CD4-positive, CD25-positive, alpha-beta regulatory T cell (primary cell): ENCODE measurements around the gene APOC4. TPM values are rescaled to one million over a fixed set of nuclear protein-coding genes. Genes with fewer than 3 reads are reported as not detected.
"Not testable (repeated sequence)": the region's sequence is repeated elsewhere in the genome, so short reads cannot be mapped to it uniquely, and the experiment has no call there.

Experiments used
- ATAC-seq, 2 donors: fragments of 150-1000 bp; cut with Tn5 transposase; one replicate each; pipeline ENCODE4 v1.10.0; 2021; ENCODE audit warnings: low read depth in 2 of 2, moderate number of reproducible peaks in 2 of 2, moderate library complexity in 1 of 2
- DNase-seq, 3 donors: peaks; one replicate each; pipeline versions ENCODE4 v3.0.0 to v3.0.0-alpha.2; 2012 to 2022; ENCODE audit warnings: mixed read lengths in 1 of 3
- H3K27ac ChIP-seq: one replicate; pipeline ENCODE4 v1.7.0; 2013; ENCODE audit warnings: mild to moderate bottlenecking, low read length; ENCODE audit not compliant: insufficient read depth, poor library complexity, severe bottlenecking
- H3K27me3 ChIP-seq: one replicate; pipeline ENCODE4 v1.7.0; 2013; ENCODE audit warnings: low read length; ENCODE audit not compliant: control insufficient read depth, insufficient read depth
- H3K36me3 ChIP-seq: one replicate; pipeline ENCODE4 v1.7.0; 2013; ENCODE audit warnings: mild to moderate bottlenecking, low read length, moderate library complexity; ENCODE audit not compliant: control insufficient read depth, insufficient read depth
- H3K4me1 ChIP-seq: 2 replicates; pipeline ENCODE4 v1.7.0; 2013; ENCODE audit warnings: mild to moderate bottlenecking, low read length; ENCODE audit not compliant: insufficient read depth, control insufficient read depth, poor library complexity, severe bottlenecking
- H3K4me3 ChIP-seq: one replicate; pipeline ENCODE4 v1.7.0; 2013; ENCODE audit warnings: low read depth, mild to moderate bottlenecking, low read length, moderate library complexity
- H3K9me3 ChIP-seq, 2 experiments: 1 replicate in 1 of 2; 2 replicates in 1 of 2; pipeline ENCODE4 v1.7.0; 2013; ENCODE audit warnings: low read length in 2 of 2, mild to moderate bottlenecking in 1 of 2, moderate library complexity in 1 of 2; ENCODE audit not compliant: control insufficient read depth in 2 of 2
- H3K27ac Mint-ChIP-seq, 3 donors: one replicate each; pipeline ENCODE4 v1.8.0; 2020 to 2022; ENCODE audit warnings: mild to moderate bottlenecking in 3 of 3, mixed read lengths in 3 of 3, moderate library complexity in 2 of 3
- H3K27me3 Mint-ChIP-seq: one replicate; pipeline ENCODE4 v1.8.0; 2022; ENCODE audit warnings: mild to moderate bottlenecking, mixed read lengths
- H3K36me3 Mint-ChIP-seq: one replicate; pipeline ENCODE4 v1.8.0; 2020; ENCODE audit warnings: mixed read lengths
- H3K4me1 Mint-ChIP-seq, 4 donors: one replicate each; pipeline ENCODE4 v1.8.0; 2020 to 2022; ENCODE audit warnings: mixed read lengths in 4 of 4, mild to moderate bottlenecking in 1 of 4
- H3K4me3 Mint-ChIP-seq, 4 donors: one replicate each; pipeline ENCODE4 v1.8.0; 2020 to 2022; ENCODE audit warnings: mild to moderate bottlenecking in 4 of 4, mixed read lengths in 4 of 4, moderate library complexity in 3 of 4
- H3K9me3 Mint-ChIP-seq, 7 donors: one replicate each; pipeline ENCODE4 v1.8.0; 2020 to 2022; ENCODE audit warnings: mixed read lengths in 7 of 7, mild to moderate bottlenecking in 3 of 7, moderate library complexity in 2 of 7
- polyA plus RNA-seq, 4 donors: library from polyadenylated mRNA; unstranded; fragments of 300-500 nt; fragmentation: Illumina TruSeq; gene quantifications; one replicate each; pipeline ENCODE4 v1.2.3, GENCODE V29; 2021
- total RNA-seq: library from RNA; stranded (reverse); gene quantifications from one replicate; pipeline ENCODE4 v1.2.3, GENCODE V29; 2022

Gene APOC4
- total and polyA plus RNA-seq, 5 donors from 2014 or later = not detected

DNA sequence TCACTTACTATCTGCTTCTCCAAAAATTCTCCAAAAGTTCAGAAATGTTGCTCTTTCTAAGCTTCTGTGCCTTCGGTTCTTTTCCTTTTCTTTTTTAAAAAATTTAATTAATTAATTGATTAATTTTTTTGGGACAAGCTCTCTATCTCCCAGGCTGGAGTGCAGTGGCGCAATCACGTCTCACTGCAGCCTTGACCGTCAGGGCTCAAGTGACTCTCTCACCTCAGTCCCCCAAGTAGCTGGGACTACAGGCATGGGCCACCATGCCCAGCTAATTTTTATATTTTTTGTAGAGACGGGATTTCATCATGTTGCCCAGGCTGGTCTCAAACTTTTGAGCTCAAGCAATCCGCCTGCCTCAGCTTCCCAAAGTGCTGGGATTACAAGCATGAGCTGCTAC is 29.4 kb downstream of the APOC4 start:
- not testable (repeated sequence) for H3K27ac Mint-ChIP-seq
- peaks cover 12% of the 10 kb centered on the region for H3K36me3 Mint-ChIP-seq
- peaks cover 58% of the 10 kb centered on the region for H3K36me3 ChIP-seq

DNA sequence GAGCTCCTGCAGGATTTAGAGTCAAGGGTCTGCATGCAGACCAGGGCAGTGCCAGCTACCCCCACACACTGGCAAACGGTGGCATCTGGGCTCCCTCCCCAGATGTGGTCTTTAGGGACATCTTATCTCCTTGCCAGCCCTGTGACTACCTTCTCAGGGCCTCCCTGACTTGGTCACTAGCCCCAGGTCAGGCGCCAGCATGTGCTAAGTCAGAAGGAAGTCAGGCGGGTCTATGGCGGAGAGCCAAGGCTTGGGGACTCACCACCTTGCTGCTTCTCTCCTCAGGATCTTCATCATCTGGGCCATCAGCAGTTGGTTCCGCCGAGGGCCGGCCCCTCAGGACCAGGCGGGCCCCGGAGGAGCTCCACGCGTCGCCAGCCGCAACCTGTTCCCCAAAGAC is 30.8 kb downstream of the APOC4 start:
- H3K36me3 ChIP-seq = peaks cover 66% of the 10 kb centered on the region
- H3K36me3 Mint-ChIP-seq = peaks cover 9% of the 10 kb centered on the region

More for the DNA sequence above, 29.4 kb downstream of the APOC4 start:
- H3K27ac ChIP-seq, H3K4me3 Mint-ChIP-seq, H3K9me3 ChIP-seq, H3K4me3 ChIP-seq, H3K27me3 ChIP-seq, DNase-seq, ATAC-seq, H3K27me3 Mint-ChIP-seq, H3K9me3 Mint-ChIP-seq, H3K4me1 Mint-ChIP-seq, H3K4me1 ChIP-seq: not testable (repeated sequence)

DNA sequence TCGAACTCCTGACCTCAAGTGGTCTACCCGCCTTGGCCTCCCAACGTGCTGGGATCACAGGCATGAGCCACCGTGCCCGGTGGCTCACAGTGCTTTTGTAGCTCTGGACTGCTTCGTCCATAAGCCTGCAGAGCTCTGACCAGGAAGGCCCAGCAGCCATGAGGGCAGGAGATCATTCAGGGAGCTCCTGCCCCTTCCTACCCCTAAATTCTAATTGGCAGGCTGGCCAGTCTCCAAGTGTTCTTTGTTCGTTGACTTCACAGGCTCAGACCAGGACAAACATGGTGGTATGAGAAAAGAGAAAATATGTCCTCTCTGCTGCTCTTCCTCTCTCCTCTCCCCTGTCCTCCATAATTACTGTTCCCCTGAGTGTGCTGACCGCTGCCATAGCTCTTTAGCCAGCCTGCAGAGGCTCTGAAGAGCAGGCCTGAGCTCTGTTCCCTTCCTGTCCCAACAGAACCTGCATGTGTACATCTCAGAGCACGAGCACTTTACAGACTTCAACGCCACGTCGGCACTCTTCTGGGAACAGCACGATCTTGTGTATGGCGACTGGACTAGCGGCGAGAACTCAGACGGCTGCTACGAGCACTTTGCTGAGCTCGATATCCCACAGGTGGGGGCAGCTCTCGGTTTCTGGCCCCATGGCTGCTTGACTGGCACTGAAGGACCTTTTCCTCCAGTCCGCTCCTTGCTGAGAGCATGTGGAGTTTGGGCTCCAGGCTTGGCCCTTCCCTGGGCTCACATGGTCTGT is 32.1 kb downstream of the APOC4 start:
- Mint-ChIP-seq H3K4me1 (no peaks in the 10 kb centered on the region), H3K36me3 (peaks cover 8% of the 10 kb centered on the region), H3K4me3 (no peak overlapping the region), H3K27ac (no peak overlapping the region), H3K9me3 (no peaks in the 10 kb centered on the region), H3K27me3 (no peaks in the 10 kb centered on the region)
- no peaks in the 10 kb centered on the region for H3K4me1 ChIP-seq
- no peaks in the 10 kb centered on the region for H3K27me3 ChIP-seq
- DNase-seq (no peak), ATAC-seq (no peak)
- no peak overlapping the region for H3K4me3 ChIP-seq
- H3K36me3 ChIP-seq = peaks cover 62% of the 10 kb centered on the region
- H3K9me3 ChIP-seq = no peaks in the 10 kb centered on the region
- H3K27ac ChIP-seq = no peak overlapping the region

More for the DNA sequence above, 30.8 kb downstream of the APOC4 start:
- Histone ChIP-seq H3K9me3 (no peaks in the 10 kb centered on the region), H3K4me3 (no peak overlapping the region), H3K27me3 (no peaks in the 10 kb centered on the region), H3K4me1 (no peaks in the 10 kb centered on the region), H3K27ac (no peak overlapping the region)
- no peak overlapping the region for H3K27ac Mint-ChIP-seq
- no peaks in the 10 kb centered on the region for H3K27me3 Mint-ChIP-seq
- H3K4me1 Mint-ChIP-seq = peaks cover 0 to under 1% (median 0%) of the 10 kb centered on the region in 4 donors
- no peak for DNase-seq
- H3K4me3 Mint-ChIP-seq = no peak overlapping the region
- H3K9me3 Mint-ChIP-seq = no peaks in the 10 kb centered on the region
- no peak for ATAC-seq

DNA sequence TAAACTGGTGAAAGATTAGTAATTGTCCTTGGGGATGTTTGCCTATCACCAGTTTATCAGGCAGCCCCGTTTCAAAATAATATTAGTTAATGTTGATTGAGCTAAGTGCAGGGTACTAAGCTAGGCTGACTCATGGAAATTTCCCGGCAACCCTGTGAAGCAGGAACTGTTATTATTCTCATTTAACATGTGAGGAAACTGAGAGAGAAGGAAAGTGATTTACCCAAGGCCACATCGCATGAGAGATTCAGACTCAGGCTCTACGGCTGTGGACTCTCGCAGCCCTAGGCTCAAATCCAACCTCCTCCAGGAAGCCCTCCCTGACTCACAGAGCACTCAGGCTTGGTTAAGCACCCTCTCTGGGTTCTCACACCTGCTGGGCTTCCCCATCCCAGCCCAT is 32.8 kb downstream of the APOC4 start:
- peaks cover 68% of the 10 kb centered on the region for H3K36me3 ChIP-seq
- H3K27me3 ChIP-seq = no peaks in the 10 kb centered on the region
- Mint-ChIP-seq H3K4me1 (no peaks in the 10 kb centered on the region), H3K27ac (no peak overlapping the region), H3K4me3 (no peak overlapping the region), H3K36me3 (peaks cover 12% of the 10 kb centered on the region), H3K27me3 (no peaks in the 10 kb centered on the region), H3K9me3 (no peaks in the 10 kb centered on the region)
- no peaks in the 10 kb centered on the region for H3K4me1 ChIP-seq
- H3K4me3 ChIP-seq = no peak overlapping the region
- no peaks in the 10 kb centered on the region for H3K9me3 ChIP-seq
- DNase-seq (no peak), ATAC-seq (no peak)
- no peak overlapping the region for H3K27ac ChIP-seq

DNA sequence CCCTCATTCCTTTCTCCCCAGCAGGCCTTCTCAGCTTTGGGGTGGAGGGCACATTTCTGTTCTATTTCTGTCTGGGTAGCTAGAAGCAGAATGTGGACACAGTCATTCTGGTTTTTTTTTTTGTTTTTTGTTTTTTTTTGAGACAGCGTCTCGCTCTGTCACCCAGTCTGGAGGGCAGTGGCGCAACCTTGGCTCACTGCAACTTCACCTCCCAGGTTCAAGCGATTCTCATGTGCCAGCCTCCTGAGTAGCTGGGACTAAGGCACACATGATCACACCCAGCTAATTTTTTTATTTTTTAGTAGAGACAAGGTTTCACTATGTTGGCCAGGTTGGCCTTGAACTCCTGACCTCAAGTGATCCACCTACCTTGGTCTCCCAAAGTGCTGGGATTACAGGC is 33.4 kb downstream of the APOC4 start:
- no peaks in the 10 kb centered on the region for H3K4me1 Mint-ChIP-seq
- peaks cover 71% of the 10 kb centered on the region for H3K36me3 ChIP-seq
- H3K36me3 Mint-ChIP-seq = peaks cover 14% of the 10 kb centered on the region

DNA sequence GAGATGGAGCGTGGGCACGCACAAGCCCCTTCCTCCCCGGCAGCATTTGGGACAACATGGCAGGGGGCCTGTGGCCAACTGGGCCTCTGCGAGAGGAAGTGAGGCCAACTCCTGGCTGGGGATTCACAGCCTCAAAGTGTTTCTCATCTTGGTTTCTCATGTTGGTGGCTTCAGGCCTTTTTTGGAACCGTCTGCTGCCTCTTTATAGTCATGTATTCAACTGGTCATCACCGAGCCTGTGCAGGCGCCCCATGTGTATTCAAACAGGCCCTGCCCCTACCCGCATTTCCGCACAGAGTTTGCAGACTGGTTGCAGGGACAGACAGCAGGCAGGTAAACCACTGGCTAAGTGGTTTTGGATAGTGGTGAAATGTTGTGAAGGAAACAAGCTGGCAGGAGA is 42.0 kb downstream of the APOC4 start:
- no peak overlapping the region for H3K4me3 Mint-ChIP-seq
- no peak overlapping the region for H3K4me3 ChIP-seq
- H3K4me1 ChIP-seq = no peaks in the 10 kb centered on the region
- no peaks in the 10 kb centered on the region for H3K27me3 Mint-ChIP-seq
- DNase-seq (no peak), ATAC-seq (peak in 1 of 2 donors; percentile 14)
- peaks cover 0 to under 1% (median 0%) of the 10 kb centered on the region in 4 donors for H3K4me1 Mint-ChIP-seq
- no peaks in the 10 kb centered on the region for H3K9me3 ChIP-seq
- peaks cover 61% of the 10 kb centered on the region for H3K36me3 ChIP-seq
- no peaks in the 10 kb centered on the region for H3K9me3 Mint-ChIP-seq
- no peak overlapping the region for H3K27ac Mint-ChIP-seq
- no peak overlapping the region for H3K27ac ChIP-seq
- peaks cover 13% of the 10 kb centered on the region for H3K36me3 Mint-ChIP-seq
- H3K27me3 ChIP-seq = no peaks in the 10 kb centered on the region

More for the DNA sequence above, 33.4 kb downstream of the APOC4 start:
- H3K27ac ChIP-seq = no peak overlapping the region
- H3K9me3 ChIP-seq = no peaks in the 10 kb centered on the region
- no peaks in the 10 kb centered on the region for H3K27me3 ChIP-seq
- DNase-seq (no peak), ATAC-seq (no peak)
- H3K4me1 ChIP-seq = no peaks in the 10 kb centered on the region
- no peak overlapping the region for H3K4me3 Mint-ChIP-seq
- no peaks in the 10 kb centered on the region for H3K9me3 Mint-ChIP-seq
- H3K27ac Mint-ChIP-seq = no peak overlapping the region
- H3K4me3 ChIP-seq = no peak overlapping the region
- no peaks in the 10 kb centered on the region for H3K27me3 Mint-ChIP-seq

DNA sequence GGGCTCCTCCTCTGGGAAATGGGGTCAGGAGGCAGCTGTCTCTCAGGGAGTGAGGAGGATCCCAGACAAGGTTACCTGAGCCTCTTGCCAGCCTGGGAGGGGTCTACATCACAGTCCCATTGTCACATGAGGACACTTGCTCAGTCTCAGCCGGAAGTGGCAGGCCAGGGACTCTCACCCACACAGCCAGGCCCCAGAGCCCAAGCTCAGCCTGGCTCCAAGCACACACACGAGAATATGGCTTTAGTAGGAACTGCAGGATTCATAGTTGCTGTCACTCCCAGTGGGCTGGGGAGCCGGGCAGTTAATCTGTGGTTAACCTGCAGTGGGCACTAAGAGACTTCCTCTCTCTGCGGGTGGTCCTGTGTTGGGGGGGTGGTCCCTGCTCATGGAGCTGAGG is 43.4 kb downstream of the APOC4 start:
- H3K36me3 Mint-ChIP-seq = peaks cover 8% of the 10 kb centered on the region
- H3K9me3 ChIP-seq = no peaks in the 10 kb centered on the region
- no peak overlapping the region for H3K4me3 ChIP-seq
- H3K4me1 Mint-ChIP-seq = peaks cover 0 to 2% (median 0%) of the 10 kb centered on the region in 4 donors
- ATAC-seq (no peak), DNase-seq (no peak)
- no peak overlapping the region for H3K4me3 Mint-ChIP-seq
- H3K4me1 ChIP-seq = no peaks in the 10 kb centered on the region
- H3K9me3 Mint-ChIP-seq = no peaks in the 10 kb centered on the region
- no peak overlapping the region for H3K27ac ChIP-seq
- peak overlapping the region in 1 of 3 donors; percentile 15 for H3K27ac Mint-ChIP-seq
- no peaks in the 10 kb centered on the region for H3K27me3 ChIP-seq
- no peaks in the 10 kb centered on the region for H3K27me3 Mint-ChIP-seq
- H3K36me3 ChIP-seq = peaks cover 54% of the 10 kb centered on the region

DNA sequence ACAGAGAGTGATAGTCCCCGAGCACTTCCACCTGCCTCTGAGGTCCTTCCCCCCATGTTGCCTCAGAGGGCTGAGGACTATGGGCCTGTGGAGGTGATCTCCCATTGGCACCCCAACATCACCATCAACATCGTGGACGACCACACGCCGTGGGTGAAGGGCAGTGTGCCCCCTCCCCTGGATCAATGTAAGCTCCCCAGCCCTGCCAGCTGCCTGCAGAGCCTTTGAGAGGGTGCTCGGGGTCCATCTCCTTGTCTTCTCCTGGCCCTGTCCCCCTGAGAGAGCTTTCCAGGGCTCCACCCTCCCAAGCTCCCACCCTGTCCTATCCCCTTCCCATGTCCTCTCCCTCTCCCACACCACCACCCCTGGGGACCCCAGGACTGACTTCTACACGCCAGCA is 44.4 kb downstream of the APOC4 start:
- H3K9me3 ChIP-seq = no peaks in the 10 kb centered on the region
- no peak overlapping the region for H3K27ac ChIP-seq
- H3K9me3 Mint-ChIP-seq = no peaks in the 10 kb centered on the region
- ATAC-seq (no peak), DNase-seq (no peak)
- peaks cover 0 to 2% (median 0%) of the 10 kb centered on the region in 4 donors for H3K4me1 Mint-ChIP-seq
- no peak overlapping the region for H3K27ac Mint-ChIP-seq
- H3K4me3 Mint-ChIP-seq = no peak overlapping the region
- peaks cover 55% of the 10 kb centered on the region for H3K36me3 ChIP-seq
- H3K4me3 ChIP-seq = no peak overlapping the region
- no peaks in the 10 kb centered on the region for H3K27me3 Mint-ChIP-seq
- no peaks in the 10 kb centered on the region for H3K4me1 ChIP-seq
- H3K36me3 Mint-ChIP-seq = peaks cover 9% of the 10 kb centered on the region
- no peaks in the 10 kb centered on the region for H3K27me3 ChIP-seq
